Measurements from ENCODE around the gene PRM2. TPM values are rescaled to one million over a fixed set of nuclear protein-coding genes. Genes with fewer than 3 reads are reported as not detected.

Gene PRM2
- total RNA-seq, 1 donor from 2014 or later = not detected

- DNase-seq (ENCODE audit: extremely low read depth, low read depth, low spot score) = no peak
Observed at GRCh38 chr16:11232852-11233726, 43.2 kb downstream of the PRM2 start.

- no peak for DNase-seq (ENCODE audit: extremely low read depth, low read depth, low spot score)
Observed at GRCh38 chr16:11232302-11232851, 43.9 kb downstream of the PRM2 start.

- no peak for DNase-seq (ENCODE audit: extremely low read depth, low read depth, low spot score)
Observed at GRCh38 chr16:11231367-11231970, 44.8 kb downstream of the PRM2 start.

GRCh38 chr16:11229906-11230305 lies 46.4 kb downstream of the PRM2 start:
- no peak for DNase-seq (ENCODE audit: extremely low read depth, low read depth, low spot score)

- DNase-seq (ENCODE audit: extremely low read depth, low read depth, low spot score) = no peak
Observed at GRCh38 chr16:11229432-11229831, 46.8 kb downstream of the PRM2 start.

GRCh38 chr16:11225677-11226549 lies 50.4 kb downstream of the PRM2 start:
- DNase-seq (ENCODE audit: extremely low read depth, low read depth, low spot score) = no peak

Other genes with a start within 250 kb of the PRM2 start
- gene SOCS1, start 20.3 kb downstream of the PRM2 start, total RNA-seq = 4.2 and 11.3 TPM in 2 replicates
- gene TNP2, start 7.2 kb downstream of the PRM2 start, total RNA-seq = not detected in 2 replicates
- not detected in 2 replicates for gene PRM3, start 2.9 kb downstream of the PRM2 start, total RNA-seq
- gene PRM1, start 4.8 kb upstream of the PRM2 start, total RNA-seq = not detected in 2 replicates
- gene RMI2, start 69.0 kb upstream of the PRM2 start, total RNA-seq = 3.6 and 5.9 TPM in 2 replicates

All from glomerular endothelial cell (primary cell).